ENCODE data around the gene NDUFA11.

DNA sequence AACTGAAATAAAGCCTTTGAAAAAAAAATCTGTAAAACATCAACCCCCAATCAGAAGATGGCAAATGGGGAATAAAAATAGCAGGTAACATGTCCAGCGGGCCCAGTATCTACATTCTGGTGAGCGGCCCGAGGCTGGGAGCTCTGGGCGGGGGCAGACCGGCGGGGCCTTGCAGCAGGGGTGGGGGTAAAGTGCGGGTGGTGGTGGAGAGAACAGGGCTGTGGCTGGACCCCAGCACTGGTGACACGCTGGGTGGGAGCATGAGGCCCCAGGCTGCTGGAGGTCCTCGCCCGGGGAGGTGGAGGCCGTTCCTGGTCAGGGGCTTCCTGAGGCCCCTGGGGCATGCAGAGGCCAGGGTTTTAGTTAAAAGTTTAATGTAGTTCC lies 12.2 kb upstream of the NDUFA11 start:
- TF ChIP-seq, protein P1, sequence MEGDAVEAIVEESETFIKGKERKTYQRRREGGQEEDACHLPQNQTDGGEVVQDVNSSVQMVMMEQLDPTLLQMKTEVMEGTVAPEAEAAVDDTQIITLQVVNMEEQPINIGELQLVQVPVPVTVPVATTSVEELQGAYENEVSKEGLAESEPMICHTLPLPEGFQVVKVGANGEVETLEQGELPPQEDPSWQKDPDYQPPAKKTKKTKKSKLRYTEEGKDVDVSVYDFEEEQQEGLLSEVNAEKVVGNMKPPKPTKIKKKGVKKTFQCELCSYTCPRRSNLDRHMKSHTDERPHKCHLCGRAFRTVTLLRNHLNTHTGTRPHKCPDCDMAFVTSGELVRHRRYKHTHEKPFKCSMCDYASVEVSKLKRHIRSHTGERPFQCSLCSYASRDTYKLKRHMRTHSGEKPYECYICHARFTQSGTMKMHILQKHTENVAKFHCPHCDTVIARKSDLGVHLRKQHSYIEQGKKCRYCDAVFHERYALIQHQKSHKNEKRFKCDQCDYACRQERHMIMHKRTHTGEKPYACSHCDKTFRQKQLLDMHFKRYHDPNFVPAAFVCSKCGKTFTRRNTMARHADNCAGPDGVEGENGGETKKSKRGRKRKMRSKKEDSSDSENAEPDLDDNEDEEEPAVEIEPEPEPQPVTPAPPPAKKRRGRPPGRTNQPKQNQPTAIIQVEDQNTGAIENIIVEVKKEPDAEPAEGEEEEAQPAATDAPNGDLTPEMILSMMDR (tag by site-specific recombination; IDR thresholded peaks at IDR 0.05), result no peak
- TF ChIP-seq YY1 (tag by site-specific recombination; IDR thresholded peaks at IDR 0.05), result no peak
- TF ChIP-seq ZNF837 (tag by site-specific recombination; IDR thresholded peaks at IDR 0.05), result no peak
- TF ChIP-seq MEIS1 (CRISPR knock-in tag; IDR thresholded peaks at IDR 0.05; ENCODE audit: borderline replicate concordance), result no peak
- no peak for TF ChIP-seq TCF7L2 (IDR thresholded peaks at IDR 0.05; ENCODE audit: borderline replicate concordance, low read depth, low read length)
- no peak for TF ChIP-seq ZNF830 (tag by site-specific recombination; IDR thresholded peaks at IDR 0.05; ENCODE audit: low read depth)
